22Rv1 (cell line): ENCODE results near the gene RAB31.

ENCODE experiments used
- CTCF ChIP-seq: fragments of 450-650 bp; IDR thresholded peaks from 2 replicates; pipeline ENCODE4 v1.5.1; 2017; ENCODE audit warnings: mild to moderate bottlenecking
- ZFX ChIP-seq: fragments of 450-650 bp; IDR thresholded peaks from 2 replicates; pipeline ENCODE4 v1.6.1; 2017; ENCODE audit warnings: antibody characterized with exemption, borderline replicate concordance

DNA sequence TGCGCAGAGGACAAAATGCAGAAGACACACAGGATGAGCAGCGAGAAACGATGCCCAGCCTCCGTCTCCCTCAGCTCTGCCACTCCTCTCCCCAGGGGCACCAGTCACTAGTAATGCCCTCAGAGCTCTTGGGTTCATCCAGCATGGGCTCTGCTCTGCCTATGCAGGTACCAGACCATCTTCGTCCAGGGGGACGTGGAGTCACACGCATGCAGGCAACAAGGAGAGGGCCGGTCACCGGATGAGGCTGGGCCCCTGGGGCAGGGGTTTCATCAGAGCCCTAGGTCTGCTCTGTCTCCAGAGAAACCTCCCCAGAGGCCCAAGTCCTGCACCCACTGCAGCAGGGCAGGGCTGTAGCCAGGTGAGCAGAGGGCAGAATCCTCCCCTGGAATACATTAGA lies 23.9 kb downstream of the RAB31 start:
- no peak for TF ChIP-seq CTCF
- TF ChIP-seq ZFX: no peak
